GM12892 (cell line): ENCODE measurements around the gene NAP1L5.

ENCODE experiments used
- POLR2AphosphoS5 ChIP-seq: IDR thresholded peaks from 2 replicates; pipeline ENCODE4 v1.6.1; 2011; ENCODE audit warnings: low read depth, low read length, control low read depth
- TAF1 ChIP-seq: IDR thresholded peaks from 2 replicates; pipeline ENCODE4 v1.6.1; 2011; ENCODE audit warnings: low read depth, mild to moderate bottlenecking, control low read depth, low read length, borderline replicate concordance

GRCh38 chr4:88655226-88655625 is 42.4 kb downstream of the NAP1L5 start:
- TF ChIP-seq POLR2AphosphoS5 (no peak), TAF1 (no peak)
